Measurements from ENCODE around the gene ZDHHC17. TPM values are rescaled to one million over a fixed set of nuclear protein-coding genes. Genes with fewer than 3 reads are reported as not detected.

Gene ZDHHC17
- total RNA-seq, 1 donor from 2014 or later = 58.8 TPM

DNA sequence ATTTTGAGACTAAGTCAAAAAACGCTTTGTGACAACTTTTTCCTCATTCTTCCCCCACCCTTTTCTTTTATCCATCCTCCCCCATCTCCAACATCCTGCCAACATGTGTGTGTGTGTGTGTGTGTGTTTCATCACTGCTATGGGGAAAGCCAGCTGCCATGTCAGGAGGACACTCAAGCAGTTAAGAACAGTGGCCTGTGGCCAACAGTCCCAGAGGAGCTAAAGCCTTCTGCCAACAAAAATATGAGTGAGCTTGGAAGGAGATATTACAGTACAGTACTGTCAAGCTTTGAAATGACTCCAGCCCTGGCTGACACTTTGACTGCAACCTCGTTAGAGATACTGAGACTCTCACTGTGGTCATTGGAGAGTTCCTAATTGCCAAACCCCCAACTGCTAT lies 119.9 kb downstream of the ZDHHC17 start:
- H3K4me3 Mint-ChIP-seq = no peak overlapping the region
- no peak overlapping the region for H3K27ac Mint-ChIP-seq (ENCODE audit: unreplicated experiment)
- peaks cover 15% of the 10 kb centered on the region for H3K4me1 Mint-ChIP-seq
- TF ChIP-seq, protein P1, sequence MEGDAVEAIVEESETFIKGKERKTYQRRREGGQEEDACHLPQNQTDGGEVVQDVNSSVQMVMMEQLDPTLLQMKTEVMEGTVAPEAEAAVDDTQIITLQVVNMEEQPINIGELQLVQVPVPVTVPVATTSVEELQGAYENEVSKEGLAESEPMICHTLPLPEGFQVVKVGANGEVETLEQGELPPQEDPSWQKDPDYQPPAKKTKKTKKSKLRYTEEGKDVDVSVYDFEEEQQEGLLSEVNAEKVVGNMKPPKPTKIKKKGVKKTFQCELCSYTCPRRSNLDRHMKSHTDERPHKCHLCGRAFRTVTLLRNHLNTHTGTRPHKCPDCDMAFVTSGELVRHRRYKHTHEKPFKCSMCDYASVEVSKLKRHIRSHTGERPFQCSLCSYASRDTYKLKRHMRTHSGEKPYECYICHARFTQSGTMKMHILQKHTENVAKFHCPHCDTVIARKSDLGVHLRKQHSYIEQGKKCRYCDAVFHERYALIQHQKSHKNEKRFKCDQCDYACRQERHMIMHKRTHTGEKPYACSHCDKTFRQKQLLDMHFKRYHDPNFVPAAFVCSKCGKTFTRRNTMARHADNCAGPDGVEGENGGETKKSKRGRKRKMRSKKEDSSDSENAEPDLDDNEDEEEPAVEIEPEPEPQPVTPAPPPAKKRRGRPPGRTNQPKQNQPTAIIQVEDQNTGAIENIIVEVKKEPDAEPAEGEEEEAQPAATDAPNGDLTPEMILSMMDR (conservative IDR thresholded peaks at IDR 0.05) = no peak
- no peaks in the 10 kb centered on the region for H3K36me3 Mint-ChIP-seq (ENCODE audit: low read depth)
- DNase-seq (ENCODE audit: low read depth, low spot score) = no peak
- H3K27me3 Mint-ChIP-seq (ENCODE audit: low read depth) = peaks cover 33% of the 10 kb centered on the region
- no peaks in the 10 kb centered on the region for H3K9me3 Mint-ChIP-seq

DNA sequence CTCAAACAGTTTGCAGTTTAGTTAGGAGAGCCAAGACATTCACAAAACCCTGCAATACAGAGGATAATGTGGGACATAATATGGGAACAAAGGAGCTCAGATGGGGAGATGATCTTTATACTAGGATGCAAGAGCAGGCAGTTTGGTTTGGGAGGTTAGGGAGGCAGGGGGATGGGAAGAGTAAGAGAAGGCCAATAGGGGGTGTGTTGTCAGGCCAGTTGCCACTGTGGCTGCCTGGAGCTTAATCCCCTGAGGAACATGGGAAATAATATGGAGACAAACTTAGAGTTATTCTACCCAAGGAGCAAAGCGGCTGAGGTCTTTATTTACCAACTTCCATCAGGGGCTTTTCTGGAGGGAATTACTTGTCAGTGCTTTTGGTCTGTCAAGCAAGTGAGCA lies 124.9 kb downstream of the ZDHHC17 start:
- TF ChIP-seq, protein P1 (conservative IDR thresholded peaks at IDR 0.05) = no peak
- H3K4me3 Mint-ChIP-seq = no peak overlapping the region
- H3K4me1 Mint-ChIP-seq = no peaks in the 10 kb centered on the region
- DNase-seq (ENCODE audit: low read depth, low spot score) = no peak
- no peaks in the 10 kb centered on the region for H3K36me3 Mint-ChIP-seq (ENCODE audit: low read depth)
- no peaks in the 10 kb centered on the region for H3K9me3 Mint-ChIP-seq
- no peak overlapping the region for H3K27ac Mint-ChIP-seq (ENCODE audit: unreplicated experiment)
- peaks cover 42% of the 10 kb centered on the region for H3K27me3 Mint-ChIP-seq (ENCODE audit: low read depth)

DNA sequence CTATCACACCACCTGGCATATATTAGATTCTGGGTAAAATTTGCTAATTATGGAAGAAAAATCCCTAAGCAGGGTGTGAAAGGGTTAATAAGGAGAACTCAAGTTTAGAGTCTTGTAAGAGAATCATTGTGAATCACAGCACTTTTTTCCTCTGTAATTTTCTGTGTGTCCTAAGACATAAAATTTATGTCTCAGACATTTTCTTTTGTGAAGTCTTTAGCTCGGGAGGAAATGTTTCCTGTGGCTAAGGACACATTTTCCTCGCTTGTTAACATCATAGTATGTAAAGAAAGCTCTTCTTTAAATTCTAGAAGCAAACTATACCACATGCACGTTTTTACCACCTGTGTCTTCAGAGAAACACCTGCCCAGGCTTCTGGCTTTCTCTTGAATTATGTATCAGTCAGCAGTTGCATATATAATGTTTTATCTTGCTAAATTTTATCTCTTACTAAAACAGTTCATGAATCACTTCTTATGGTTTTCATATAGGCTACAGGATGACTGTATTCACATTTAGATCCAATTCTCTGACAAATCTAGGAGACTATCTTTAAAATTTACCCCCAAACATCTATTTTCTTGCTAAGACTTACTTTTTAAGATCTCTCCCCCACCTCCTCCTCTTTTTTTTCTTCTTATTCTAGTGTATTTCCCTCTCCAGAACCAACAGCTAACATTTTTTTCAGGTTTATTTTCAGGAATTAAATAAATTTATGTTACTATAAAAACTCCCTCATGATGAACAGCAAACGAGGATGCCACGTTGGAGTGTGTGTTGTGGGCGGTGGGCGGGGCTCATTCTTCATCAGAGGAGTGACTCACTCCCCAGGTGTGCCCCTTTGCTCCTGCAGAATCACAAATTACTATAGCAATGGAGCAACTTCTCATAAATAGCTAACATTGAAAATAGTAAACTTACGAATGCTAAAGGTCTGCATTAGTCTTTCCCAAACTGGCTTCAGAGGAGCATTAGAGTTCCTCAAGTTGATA lies 126.5 kb downstream of the ZDHHC17 start:
- peaks cover 38% of the 10 kb centered on the region for H3K27me3 Mint-ChIP-seq (ENCODE audit: low read depth)
- H3K4me3 Mint-ChIP-seq = no peak overlapping the region
- no peak overlapping the region for H3K27ac Mint-ChIP-seq (ENCODE audit: unreplicated experiment)
- H3K36me3 Mint-ChIP-seq (ENCODE audit: low read depth) = peaks cover 3% of the 10 kb centered on the region
- no peak for DNase-seq (ENCODE audit: low read depth, low spot score)
- no peaks in the 10 kb centered on the region for H3K4me1 Mint-ChIP-seq
- H3K9me3 Mint-ChIP-seq = peaks cover 6% of the 10 kb centered on the region
- TF ChIP-seq, protein P1 (conservative IDR thresholded peaks at IDR 0.05) = no peak

DNA sequence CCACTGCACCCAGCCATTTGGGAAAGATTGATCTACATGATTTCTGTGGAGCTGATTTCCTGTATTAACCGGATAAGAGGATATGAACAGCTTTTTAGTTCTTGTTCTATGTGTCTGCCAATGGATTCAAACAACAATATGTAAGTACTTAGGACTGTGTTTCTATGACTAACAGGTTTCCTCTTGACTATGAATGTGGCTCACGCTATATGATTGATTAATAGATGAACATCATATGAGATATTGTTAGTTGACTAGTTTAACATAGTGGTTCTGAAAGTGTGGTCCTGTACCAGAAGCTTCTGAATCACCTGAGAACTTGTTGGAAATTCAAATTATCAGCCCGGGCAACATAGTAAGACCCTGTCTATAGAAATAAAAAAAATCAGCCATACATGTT lies 127.7 kb downstream of the ZDHHC17 start:
- H3K27me3 Mint-ChIP-seq (ENCODE audit: low read depth) = peaks cover 29% of the 10 kb centered on the region
- TF ChIP-seq, protein P1 (conservative IDR thresholded peaks at IDR 0.05) = no peak
- peaks cover 6% of the 10 kb centered on the region for H3K9me3 Mint-ChIP-seq
- no peak overlapping the region for H3K4me3 Mint-ChIP-seq
- H3K36me3 Mint-ChIP-seq (ENCODE audit: low read depth) = peaks cover 3% of the 10 kb centered on the region
- no peak overlapping the region for H3K27ac Mint-ChIP-seq (ENCODE audit: unreplicated experiment)
- no peaks in the 10 kb centered on the region for H3K4me1 Mint-ChIP-seq
- no peak for DNase-seq (ENCODE audit: low read depth, low spot score)

DNA sequence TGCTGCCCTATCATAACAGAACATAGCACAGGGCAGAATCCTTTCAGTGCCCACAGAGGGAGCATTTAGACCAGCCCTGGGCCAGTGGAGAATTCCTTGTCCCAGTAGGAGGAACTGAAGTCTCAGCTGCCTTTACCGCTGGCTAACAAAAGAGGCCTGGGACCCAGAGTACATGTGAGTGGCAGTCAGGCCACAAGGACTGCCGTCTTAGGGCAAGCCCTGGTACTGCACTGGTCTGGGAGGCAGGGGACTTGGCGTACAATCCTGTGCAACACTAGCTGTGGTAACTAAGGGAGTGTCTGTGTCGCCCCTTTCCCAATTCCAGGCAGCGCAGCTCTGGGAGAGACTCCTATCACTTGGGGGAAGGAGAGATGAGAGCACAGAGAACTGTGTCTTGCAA lies 131.9 kb downstream of the ZDHHC17 start:
- Mint-ChIP-seq H3K4me1 (no peaks in the 10 kb centered on the region), H3K4me3 (no peak overlapping the region), H3K36me3 (ENCODE audit: low read depth) (peaks cover 3% of the 10 kb centered on the region), H3K27ac (ENCODE audit: unreplicated experiment) (no peak overlapping the region), H3K27me3 (ENCODE audit: low read depth) (peaks cover 9% of the 10 kb centered on the region), H3K9me3 (peaks cover 6% of the 10 kb centered on the region)
- no peak for DNase-seq (ENCODE audit: low read depth, low spot score)
- TF ChIP-seq, protein P1 (conservative IDR thresholded peaks at IDR 0.05) = no peak

All from neural crest cell (in vitro differentiated cells).